ENCODE data around the gene IL37. TPM values are rescaled to one million over a fixed set of nuclear protein-coding genes. Genes with fewer than 3 reads are reported as not detected.

The IL37 gene
- total RNA-seq, 2 donors from 2014 or later = not detected

DNA sequence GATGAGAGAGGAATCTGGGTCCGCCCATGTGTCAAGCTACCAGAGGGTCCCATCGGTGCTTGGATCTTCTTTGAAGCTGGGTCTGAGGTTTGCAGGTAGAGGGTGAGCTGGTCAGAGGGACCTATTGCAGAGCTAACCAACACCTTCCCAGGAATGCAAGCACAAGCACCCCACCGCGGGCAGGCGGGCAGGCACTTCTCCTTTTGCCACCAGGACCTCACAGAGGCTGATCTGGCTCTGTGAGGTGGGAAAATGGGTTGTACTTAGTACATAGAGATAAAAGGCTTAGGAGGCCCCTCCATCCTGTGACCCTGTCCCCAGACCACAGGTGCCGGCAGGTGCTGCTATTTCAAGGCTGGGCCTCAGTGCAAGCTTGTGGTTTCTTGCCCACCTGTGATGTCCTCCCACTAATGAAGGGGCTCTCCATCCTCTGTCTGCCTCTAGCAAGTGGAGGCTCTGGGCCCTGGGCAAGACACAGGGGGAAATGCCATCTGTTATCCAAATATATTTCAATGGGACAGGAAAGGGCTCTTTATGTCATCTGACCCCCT lies 31.4 kb upstream of the IL37 start:
- H3K27me3 ChIP-seq (ENCODE audit: control insufficient read depth, insufficient read depth, low read length, poor library complexity, severe bottlenecking) = no peaks in the 10 kb centered on the region
- TF ChIP-seq, protein P1, sequence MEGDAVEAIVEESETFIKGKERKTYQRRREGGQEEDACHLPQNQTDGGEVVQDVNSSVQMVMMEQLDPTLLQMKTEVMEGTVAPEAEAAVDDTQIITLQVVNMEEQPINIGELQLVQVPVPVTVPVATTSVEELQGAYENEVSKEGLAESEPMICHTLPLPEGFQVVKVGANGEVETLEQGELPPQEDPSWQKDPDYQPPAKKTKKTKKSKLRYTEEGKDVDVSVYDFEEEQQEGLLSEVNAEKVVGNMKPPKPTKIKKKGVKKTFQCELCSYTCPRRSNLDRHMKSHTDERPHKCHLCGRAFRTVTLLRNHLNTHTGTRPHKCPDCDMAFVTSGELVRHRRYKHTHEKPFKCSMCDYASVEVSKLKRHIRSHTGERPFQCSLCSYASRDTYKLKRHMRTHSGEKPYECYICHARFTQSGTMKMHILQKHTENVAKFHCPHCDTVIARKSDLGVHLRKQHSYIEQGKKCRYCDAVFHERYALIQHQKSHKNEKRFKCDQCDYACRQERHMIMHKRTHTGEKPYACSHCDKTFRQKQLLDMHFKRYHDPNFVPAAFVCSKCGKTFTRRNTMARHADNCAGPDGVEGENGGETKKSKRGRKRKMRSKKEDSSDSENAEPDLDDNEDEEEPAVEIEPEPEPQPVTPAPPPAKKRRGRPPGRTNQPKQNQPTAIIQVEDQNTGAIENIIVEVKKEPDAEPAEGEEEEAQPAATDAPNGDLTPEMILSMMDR (conservative IDR thresholded peaks at IDR 0.05) = no peak
- H3K4me3 Mint-ChIP-seq = no peak overlapping the region
- 94 to 95% methylated on average over 4 to 6 of the region's 6 CpGs for WGBS, 2 experiments (ENCODE audit: insufficient coverage in 1 of 2, insufficient read length in 1 of 2)
- H3K4me3 ChIP-seq (ENCODE audit: low read length) = no peak overlapping the region
- no peaks in the 10 kb centered on the region for H3K9me3 Mint-ChIP-seq
- H3K27ac ChIP-seq (ENCODE audit: low read depth, low read length) = no peak overlapping the region
- no peak overlapping the region for H3K27ac Mint-ChIP-seq
- H3K36me3 ChIP-seq (ENCODE audit: control insufficient read depth, insufficient read depth, low read length) = no peaks in the 10 kb centered on the region
- H3K9ac ChIP-seq (ENCODE audit: extremely low read depth, low read length, poor library complexity, severe bottlenecking) = no peak overlapping the region
- H3K4me1 ChIP-seq (ENCODE audit: control insufficient read depth, insufficient read depth, low read length) = no peaks in the 10 kb centered on the region
- no peaks in the 10 kb centered on the region for H3K36me3 Mint-ChIP-seq (ENCODE audit: low read depth)
- H3K27me3 Mint-ChIP-seq (ENCODE audit: insufficient read depth) = peaks cover 3% of the 10 kb centered on the region
- H3K4me1 Mint-ChIP-seq = peaks cover 16% of the 10 kb centered on the region
- no peaks in the 10 kb centered on the region for H3K9me3 ChIP-seq (ENCODE audit: control insufficient read depth, low read length)
- no peak for DNase-seq

- Histone ChIP-seq H3K36me3 (ENCODE audit: control insufficient read depth, insufficient read depth, low read length) (no peaks in the 10 kb centered on the region), H3K9me3 (ENCODE audit: control insufficient read depth, low read length) (no peaks in the 10 kb centered on the region), H3K9ac (ENCODE audit: extremely low read depth, low read length, poor library complexity, severe bottlenecking) (no peak overlapping the region), H3K27me3 (ENCODE audit: control insufficient read depth, insufficient read depth, low read length, poor library complexity, severe bottlenecking) (no peaks in the 10 kb centered on the region), H3K4me3 (ENCODE audit: low read length) (no peak overlapping the region), H3K27ac (ENCODE audit: low read depth, low read length) (no peak overlapping the region), H3K4me1 (ENCODE audit: control insufficient read depth, insufficient read depth, low read length) (no peaks in the 10 kb centered on the region)
- Mint-ChIP-seq H3K36me3 (ENCODE audit: low read depth) (no peaks in the 10 kb centered on the region), H3K4me1 (peaks cover 19% of the 10 kb centered on the region), H3K27me3 (ENCODE audit: insufficient read depth) (peaks cover 3% of the 10 kb centered on the region), H3K9me3 (no peaks in the 10 kb centered on the region), H3K27ac (no peak overlapping the region), H3K4me3 (no peak overlapping the region)
- DNase-seq = no peak
- 93 to 100% methylated on average over 1 to 5 of the region's 5 CpGs for WGBS, 2 experiments (ENCODE audit: insufficient coverage in 1 of 2, insufficient read length in 1 of 2)
- TF ChIP-seq, protein P1 (conservative IDR thresholded peaks at IDR 0.05) = no peak
Observed at GRCh38 chr2:112880091-112880531, 30.9 kb upstream of the IL37 start.

DNA sequence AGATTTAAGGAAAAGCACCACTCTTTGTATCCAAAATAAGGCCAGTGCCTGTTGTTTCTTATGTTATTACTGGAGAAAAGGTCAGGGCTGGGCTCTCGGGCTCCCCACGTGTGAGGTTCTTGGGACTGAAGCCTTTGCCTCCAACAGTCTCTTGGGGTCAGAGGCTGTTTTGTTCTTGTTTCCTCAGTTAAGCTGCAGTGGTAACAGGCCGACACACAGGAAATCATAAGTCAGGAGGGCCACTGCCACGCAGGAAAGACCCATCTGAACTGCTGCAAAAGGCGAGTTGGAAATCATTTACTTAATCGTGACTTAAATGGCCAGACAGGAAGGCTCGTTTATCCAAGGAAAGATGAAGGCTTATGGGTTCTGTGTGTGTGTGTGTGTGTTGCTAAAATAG lies 30.3 kb upstream of the IL37 start:
- no peaks in the 10 kb centered on the region for H3K36me3 Mint-ChIP-seq (ENCODE audit: low read depth)
- no peaks in the 10 kb centered on the region for H3K9me3 ChIP-seq (ENCODE audit: control insufficient read depth, low read length)
- no peak overlapping the region for H3K4me3 ChIP-seq (ENCODE audit: low read length)
- TF ChIP-seq, protein P1 (conservative IDR thresholded peaks at IDR 0.05) = no peak
- H3K27ac Mint-ChIP-seq = no peak overlapping the region
- no peak overlapping the region for H3K4me3 Mint-ChIP-seq
- DNase-seq = no peak
- peaks cover 3% of the 10 kb centered on the region for H3K27me3 Mint-ChIP-seq (ENCODE audit: insufficient read depth)
- H3K4me1 Mint-ChIP-seq = peaks cover 19% of the 10 kb centered on the region
- H3K9me3 Mint-ChIP-seq = no peaks in the 10 kb centered on the region
- 89 to 94% methylated on average over 5 to 7 of the region's 7 CpGs for WGBS, 2 experiments (ENCODE audit: insufficient coverage in 1 of 2, insufficient read length in 1 of 2)
- H3K36me3 ChIP-seq (ENCODE audit: control insufficient read depth, insufficient read depth, low read length) = no peaks in the 10 kb centered on the region
- no peaks in the 10 kb centered on the region for H3K4me1 ChIP-seq (ENCODE audit: control insufficient read depth, insufficient read depth, low read length)
- H3K9ac ChIP-seq (ENCODE audit: extremely low read depth, low read length, poor library complexity, severe bottlenecking) = no peak overlapping the region
- H3K27ac ChIP-seq (ENCODE audit: low read depth, low read length) = no peak overlapping the region
- no peaks in the 10 kb centered on the region for H3K27me3 ChIP-seq (ENCODE audit: control insufficient read depth, insufficient read depth, low read length, poor library complexity, severe bottlenecking)
